ENCODE results near the gene AP2A2. TPM values are rescaled to one million over a fixed set of nuclear protein-coding genes. Genes with fewer than 3 reads are reported as not detected.

Gene AP2A2
- total RNA-seq, 2 experiments from 2014 or later = 45.9 to 46.6 TPM

- DNase-seq = no peak
- no peak for TF ChIP-seq CTCF (IDR thresholded peaks at IDR 0.05)
Observed at GRCh38 chr11:1036931-1037330, 111.3 kb downstream of the AP2A2 start.

GRCh38 chr11:1037506-1038055 lies 111.9 kb downstream of the AP2A2 start:
- no peak overlapping the region for H3K27ac Mint-ChIP-seq
- H3K4me1 Mint-ChIP-seq (ENCODE audit: low read depth) = no peaks in the 10 kb centered on the region
- no peaks in the 10 kb centered on the region for H3K27me3 Mint-ChIP-seq
- peaks cover 0 to 6% of the 10 kb centered on the region in 2 experiments for H3K9me3 ChIP-seq (ENCODE audit: control insufficient read depth in 1 of 2, insufficient read depth in 1 of 2, low read length in 2 of 2)
- H3K4me3 ChIP-seq (ENCODE audit: low read length) = no peak overlapping the region
- intact Hi-C loops (cut with DNase I, micrococcal nuclease) = no loop called here
- H3K36me3 Mint-ChIP-seq (ENCODE audit: low read depth) = no peaks in the 10 kb centered on the region
- H3K27me3 ChIP-seq (ENCODE audit: control insufficient read depth in 1 of 2, insufficient read depth in 2 of 2, low read length in 2 of 2) = no peaks in the 10 kb centered on the region
- no peak overlapping the region for H3K4me3 Mint-ChIP-seq
- H3K4me1 ChIP-seq (ENCODE audit: insufficient read depth, low read length) = no peaks in the 10 kb centered on the region
- H3K36me3 ChIP-seq (ENCODE audit: insufficient read depth, low read length) = no peaks in the 10 kb centered on the region
- no peak for DNase-seq
- TF ChIP-seq CTCF (IDR thresholded peaks at IDR 0.05) = no peak
- ATAC-seq (ENCODE audit: poor library complexity) = no peak
- no peaks in the 10 kb centered on the region for H3K9me3 Mint-ChIP-seq
- ChIA-PET CTCF (no interaction called here), POLR2A (no interaction called here)
- no peak overlapping the region for H3K27ac ChIP-seq (ENCODE audit: low read depth in 1 of 2, low read length in 2 of 2)

More at GRCh38 chr11:1036931-1037330, 111.3 kb downstream of the AP2A2 start:
- H3K9me3 Mint-ChIP-seq = no peaks in the 10 kb centered on the region
- no peak overlapping the region for H3K4me3 Mint-ChIP-seq
- no peak overlapping the region for H3K4me3 ChIP-seq (ENCODE audit: low read length)
- ATAC-seq (ENCODE audit: poor library complexity) = no peak
- no peaks in the 10 kb centered on the region for H3K4me1 ChIP-seq (ENCODE audit: insufficient read depth, low read length)
- no peaks in the 10 kb centered on the region for H3K36me3 Mint-ChIP-seq (ENCODE audit: low read depth)
- ChIA-PET CTCF (no interaction called here), POLR2A (no interaction called here)
- no peaks in the 10 kb centered on the region for H3K27me3 ChIP-seq (ENCODE audit: control insufficient read depth in 1 of 2, insufficient read depth in 2 of 2, low read length in 2 of 2)
- no peaks in the 10 kb centered on the region for H3K36me3 ChIP-seq (ENCODE audit: insufficient read depth, low read length)
- peaks cover 0 to 6% of the 10 kb centered on the region in 2 experiments for H3K9me3 ChIP-seq (ENCODE audit: control insufficient read depth in 1 of 2, insufficient read depth in 1 of 2, low read length in 2 of 2)
- intact Hi-C loops (cut with DNase I, micrococcal nuclease) = no loop called here
- no peaks in the 10 kb centered on the region for H3K27me3 Mint-ChIP-seq
- no peak overlapping the region for H3K27ac Mint-ChIP-seq
- no peaks in the 10 kb centered on the region for H3K4me1 Mint-ChIP-seq (ENCODE audit: low read depth)
- H3K27ac ChIP-seq (ENCODE audit: low read depth in 1 of 2, low read length in 2 of 2) = no peak overlapping the region

GRCh38 chr11:1038361-1038760 lies 112.7 kb downstream of the AP2A2 start:
- H3K4me3 ChIP-seq (ENCODE audit: low read length) = no peak overlapping the region
- no peaks in the 10 kb centered on the region for H3K4me1 Mint-ChIP-seq (ENCODE audit: low read depth)
- no peak overlapping the region for H3K27ac ChIP-seq (ENCODE audit: low read depth in 1 of 2, low read length in 2 of 2)
- no peaks in the 10 kb centered on the region for H3K27me3 Mint-ChIP-seq
- H3K27ac Mint-ChIP-seq = no peak overlapping the region
- no peak for TF ChIP-seq CTCF (IDR thresholded peaks at IDR 0.05)
- H3K9me3 ChIP-seq (ENCODE audit: control insufficient read depth in 1 of 2, insufficient read depth in 1 of 2, low read length in 2 of 2) = peaks cover 0 to 9% of the 10 kb centered on the region in 2 experiments
- H3K4me1 ChIP-seq (ENCODE audit: insufficient read depth, low read length) = no peaks in the 10 kb centered on the region
- H3K27me3 ChIP-seq (ENCODE audit: control insufficient read depth in 1 of 2, insufficient read depth in 2 of 2, low read length in 2 of 2) = no peaks in the 10 kb centered on the region
- H3K36me3 ChIP-seq (ENCODE audit: insufficient read depth, low read length) = no peaks in the 10 kb centered on the region
- H3K36me3 Mint-ChIP-seq (ENCODE audit: low read depth) = no peaks in the 10 kb centered on the region
- POLR2A ChIA-PET = interaction anchor here (0.6 kb wide), 1 partner anchor 1748 kb away, joined by 3 read pairs; no protein-coding TSS in a partner anchor
- DNase-seq = no peak
- intact Hi-C loops (cut with DNase I, micrococcal nuclease) = no loop called here
- ATAC-seq (ENCODE audit: poor library complexity) = no peak
- no peaks in the 10 kb centered on the region for H3K9me3 Mint-ChIP-seq
- H3K4me3 Mint-ChIP-seq = no peak overlapping the region
- CTCF ChIA-PET = no interaction called here

Data from CD4-positive, alpha-beta T cell (primary cell).